B cell (primary cell): ENCODE data around the gene ZFX. TPM values are rescaled to one million over a fixed set of nuclear protein-coding genes. Genes with fewer than 3 reads are reported as not detected.
A peak's percentile ranks its signal among the peaks of the same experiment; 100 is the strongest.

Experiments used
- ATAC-seq: fragments of 200-7000 bp; cut with Tn5 transposase; one replicate; pipeline ENCODE4 v1.10.0; 2021; ENCODE audit warnings: low read depth, mild to moderate bottlenecking, moderate number of reproducible peaks, moderate library complexity
- CTCF ChIA-PET: fragments of 350-600 bp; sonication (Branson Sonifier 250); formaldehyde crosslinking; loops from one replicate; lab custom pipeline; 2021; ENCODE audit warnings: antibody characterized with exemption, inconsistent platforms; lab: Charles Lee
- POLR2A ChIA-PET: fragments of 350-600 bp; sonication (Branson Sonifier 250); formaldehyde crosslinking; loops from one replicate; lab custom pipeline; 2021; ENCODE audit warnings: antibody characterized with exemption; lab: Charles Lee
- DNase-seq: peaks from one replicate; pipeline ENCODE4 v3.0.0; 2013
- H2AFZ ChIP-seq: 2 replicates; pipeline ENCODE4 v1.6.1; 2012; ENCODE audit warnings: mild to moderate bottlenecking, low read depth, low read length; ENCODE audit not compliant: insufficient read depth, poor library complexity, severe bottlenecking
- H3K27ac ChIP-seq, 2 donors: 1 replicate in 1 of 2; 2 replicates in 1 of 2; pipeline ENCODE4 v1.5.1; 2012 to 2013; ENCODE audit warnings: low read length in 2 of 2, mild to moderate bottlenecking in 2 of 2, moderate library complexity in 1 of 2
- H3K27me3 ChIP-seq, 4 experiments: fragments of 200-600 bp in 1 of 4; sonication (generic) in 1 of 4; replicated peaks in 1 of 4; 1 replicate in 2 of 4; 2 replicates in 2 of 4; pipeline versions ENCODE4 v1.6.1 to v1.7.0; 2013 to 2016; ENCODE audit warnings: low read length in 3 of 4, mild to moderate bottlenecking in 2 of 4, mixed read lengths in 1 of 4, moderate library complexity in 1 of 4; ENCODE audit not compliant: insufficient read depth in 4 of 4, control insufficient read depth in 3 of 4; ENCODE audit errors: control extremely low read depth in 1 of 4
- H3K36me3 ChIP-seq, 2 experiments: replicated peaks in 1 of 2; 1 replicate in 1 of 2; 2 replicates in 1 of 2; pipeline versions ENCODE4 v1.6.1 to v1.7.1; 2013; ENCODE audit warnings: low read length in 1 of 2; ENCODE audit not compliant: insufficient read depth in 2 of 2, control insufficient read depth in 1 of 2; ENCODE audit errors: control extremely low read depth in 1 of 2, extremely low read depth in 1 of 2
- H3K4me1 ChIP-seq, 2 donors: fragments of 200-600 bp in 1 of 2; sonication (generic) in 1 of 2; 1 replicate in 1 of 2; 2 replicates in 1 of 2; pipeline versions ENCODE4 v1.5.1 to v1.6.1; 2013 to 2017; ENCODE audit warnings: low read length in 2 of 2; ENCODE audit not compliant: control insufficient read depth in 2 of 2, insufficient read depth in 2 of 2
- H3K4me2 ChIP-seq: replicated peaks from 2 replicates; pipeline ENCODE3; 2012; ENCODE audit warnings: mild to moderate bottlenecking, low read depth, low read length; ENCODE audit not compliant: poor library complexity, severe bottlenecking
- H3K4me3 ChIP-seq, 5 experiments: fragments of 200-600 bp in 1 of 5; sonication (generic) in 1 of 5; 1 replicate in 3 of 5; 2 replicates in 2 of 5; pipeline versions ENCODE4 v1.5.1 to v1.7.0; 2011 to 2016; ENCODE audit warnings: low read length in 4 of 5, mild to moderate bottlenecking in 4 of 5, low read depth in 2 of 5, control low read depth in 1 of 5, moderate library complexity in 1 of 5; ENCODE audit not compliant: insufficient read depth in 1 of 5; ENCODE audit errors: control extremely low read depth in 1 of 5, extremely low read depth in 1 of 5
- H3K79me2 ChIP-seq: fragments of 200-600 bp; sonication (generic); one replicate; pipeline ENCODE4 v1.6.0; 2016; ENCODE audit warnings: low read length; ENCODE audit not compliant: control insufficient read depth, insufficient read depth
- H3K9ac ChIP-seq: fragments of 200-600 bp; sonication (generic); 2 replicates; pipeline ENCODE4 v1.6.1; 2017; ENCODE audit warnings: mild to moderate bottlenecking, low read length, moderate library complexity
- H3K9me3 ChIP-seq, 3 donors: one replicate each; pipeline versions ENCODE4 v1.6.1 to v1.7.1; 2013; ENCODE audit warnings: low read length in 2 of 3; ENCODE audit not compliant: control insufficient read depth in 2 of 3, insufficient read depth in 1 of 3; ENCODE audit errors: control extremely low read depth in 1 of 3
- H4K20me1 ChIP-seq: 2 replicates; pipeline ENCODE4 v1.6.0; 2012; ENCODE audit warnings: mild to moderate bottlenecking, low read length; ENCODE audit not compliant: insufficient read depth, control insufficient read depth, poor library complexity, severe bottlenecking
- H3K27ac Mint-ChIP-seq: one replicate; pipeline ENCODE4 v1.8.0; 2021; ENCODE audit warnings: mixed read lengths
- H3K27me3 Mint-ChIP-seq: one replicate; pipeline ENCODE4 v1.8.0; 2021; ENCODE audit warnings: mixed read lengths
- H3K4me1 Mint-ChIP-seq: one replicate; pipeline ENCODE4 v1.8.0; 2021; ENCODE audit warnings: mixed read lengths
- H3K4me3 Mint-ChIP-seq: one replicate; pipeline ENCODE4 v1.8.0; 2021; ENCODE audit warnings: mixed read lengths
- H3K9me3 Mint-ChIP-seq: one replicate; pipeline ENCODE4 v1.8.0; 2022; ENCODE audit warnings: mixed read lengths; ENCODE audit not compliant: insufficient read depth
- CTCF ChIP-seq: fragments of 200-600 bp; IDR thresholded peaks from one replicate; pipeline ENCODE4 v1.8.0; 2022; ENCODE audit warnings: antibody characterized with exemption, mild to moderate bottlenecking
- EZH2 ChIP-seq: IDR thresholded peaks from 2 replicates; pipeline ENCODE4 v1.6.1; 2012; ENCODE audit warnings: borderline replicate concordance, low read depth, mild to moderate bottlenecking, moderate library complexity, low read length; ENCODE audit not compliant: insufficient read depth, poor library complexity, severe bottlenecking
- WGBS: methylation state at CpG from one replicate; pipeline ENCODE4 v1.1.5; 2013; ENCODE audit warnings: missing lambda C conversion rate; ENCODE audit not compliant: insufficient coverage; 5-methylcytosine and 5-hydroxymethylcytosine counted together
- intact Hi-C: fragments of 100-400 bp; cut with micrococcal nuclease; formaldehyde crosslinking; loops from one replicate; pipeline ENCODE4 v1.10.0; 2022
- polyA plus RNA-seq: library from polyadenylated mRNA; depleted of rRNA; stranded (reverse); fragments of >200 nt; gene quantifications from 2 replicates; pipeline ENCODE4 v1.2.3, GENCODE V29; 2012
- total RNA-seq, 2 donors: library from RNA; stranded (reverse); fragments of 120-200 nt in 1 of 2; gene quantifications; 1 replicate in 1 of 2; 2 replicates in 1 of 2; pipeline versions ENCODE4 v1.2.3 to v1.2.4, GENCODE V29; 2013 to 2022

The ZFX gene
- total and polyA plus RNA-seq, 2 donors (not counting 1 experiment from before 2014, with no cell fraction given) = 31.3 to 81.8 TPM

DNA sequence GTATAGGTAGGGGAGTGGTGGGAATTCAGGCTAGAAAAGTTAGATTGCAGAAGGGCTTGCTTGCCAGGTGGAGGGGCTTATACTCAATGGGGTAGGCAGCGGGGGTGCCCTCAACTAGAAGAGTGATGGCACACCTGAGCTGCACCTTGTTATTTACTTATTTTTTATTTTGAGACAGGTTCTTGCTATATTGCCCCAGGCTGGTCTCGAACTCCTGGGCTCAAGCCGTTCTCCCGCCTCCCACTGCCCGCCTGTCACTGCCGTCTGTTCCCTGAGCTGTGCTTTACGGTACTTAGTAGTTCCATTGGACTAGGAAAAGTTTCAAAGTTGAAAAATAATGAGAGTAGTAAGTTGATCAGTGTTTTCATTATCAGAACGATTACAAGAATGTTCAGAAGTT is 2.0 kb downstream of the ZFX start:
- Histone ChIP-seq H3K9me3 (no peaks in the 10 kb centered on the region), H3K79me2 (peaks cover 61% of the 10 kb centered on the region), H3K4me1 (peaks cover 38 to 54% of the 10 kb centered on the region in 2 donors), H4K20me1 (peaks cover 52% of the 10 kb centered on the region), H3K36me3 (peaks cover 0 to 11% of the 10 kb centered on the region in 2 experiments), H3K9ac (peak overlapping the region; percentile 83), H3K27ac (peak overlapping the region in 1 of 2 donors; percentile 98), H3K27me3 (no peaks in the 10 kb centered on the region), H3K4me2 (peak overlapping the region; percentile 93), H2AFZ (peak overlapping the region; percentile 5), H3K4me3 (peak overlapping the region in 4 of 5 experiments; percentile 61 to 90 (median 72))
- DNase-seq (no peak), ATAC-seq (no peak)
- TF ChIP-seq CTCF = no peak
- TF ChIP-seq EZH2 = no peak
- intact Hi-C loops = loop anchor here (5.0 kb wide), 3 partner anchors 244 to 369 kb away; partner anchors contain the start of genes APOO, CXorf58 and SAT1
- H3K4me1 Mint-ChIP-seq = peaks cover 56% of the 10 kb centered on the region
- H3K4me3 Mint-ChIP-seq = peak overlapping the region; percentile 87
- WGBS = no CpG with 5 or more reads among the region's 8 CpGs
- H3K9me3 Mint-ChIP-seq = no peaks in the 10 kb centered on the region
- H3K27ac Mint-ChIP-seq = peak overlapping the region; percentile 85
- no peaks in the 10 kb centered on the region for H3K27me3 Mint-ChIP-seq
- ChIA-PET POLR2A (no interaction called here), CTCF (interaction anchor here (0.6 to 0.7 kb wide), 2 partner anchors 22 to 112 kb away, joined by 3 read pairs; no protein-coding TSS in a partner anchor)

GRCh38 chrX:24153178-24153795 is 3.8 kb downstream of the ZFX start:
- peaks cover 29 to 43% of the 10 kb centered on the region in 2 donors for H3K4me1 ChIP-seq

More at GRCh38 chrX:24153178-24153795, 3.8 kb downstream of the ZFX start:
- Mint-ChIP-seq H3K4me3 (peak overlapping the region; percentile 61), H3K9me3 (no peaks in the 10 kb centered on the region), H3K4me1 (peaks cover 58% of the 10 kb centered on the region), H3K27me3 (no peaks in the 10 kb centered on the region), H3K27ac (peak overlapping the region; percentile 77)
- Histone ChIP-seq H3K4me2 (peak overlapping the region; percentile 93), H3K4me3 (no peak overlapping the region), H3K9ac (no peak overlapping the region), H2AFZ (no peak overlapping the region), H3K9me3 (no peaks in the 10 kb centered on the region), H3K36me3 (peaks cover 0 to 11% of the 10 kb centered on the region in 2 experiments), H3K79me2 (peaks cover 79% of the 10 kb centered on the region), H4K20me1 (peaks cover 70% of the 10 kb centered on the region), H3K27me3 (no peaks in the 10 kb centered on the region), H3K27ac (peak overlapping the region in 1 of 2 donors; percentile 71)
- no CpG with 5 or more reads among the region's 4 CpGs for WGBS
- ATAC-seq (no peak), DNase-seq (peak; percentile 22)
- intact Hi-C loops = loop anchor here (5.0 kb wide), 3 partner anchors 246 to 371 kb away; partner anchors contain the start of genes APOO, CXorf58 and SAT1
- ChIA-PET CTCF (no interaction called here), POLR2A (no interaction called here)
- TF ChIP-seq CTCF (no peak), EZH2 (no peak)
